ENCODE results near the gene RAD23A.

Gene RAD23A

GRCh38 chr19:12986726-12987125, 41.1 kb downstream of the RAD23A start:
- no peak for DNase-seq

- DNase-seq = no peak
These were observed 41.5 kb downstream of the RAD23A start for GRCh38 chr19:12987190-12987589.

GRCh38 chr19:12987781-12988180, 42.1 kb downstream of the RAD23A start:
- no peak for DNase-seq

- DNase-seq = no peak
These were observed 44.8 kb downstream of the RAD23A start for GRCh38 chr19:12990431-12990830.

- no peak for DNase-seq
These were observed 45.2 kb downstream of the RAD23A start for GRCh38 chr19:12990853-12991252.

GRCh38 chr19:12991296-12991695, 45.6 kb downstream of the RAD23A start:
- no peak for DNase-seq

- no peak for DNase-seq
These were observed 47.1 kb downstream of the RAD23A start for GRCh38 chr19:12992729-12993128.

- DNase-seq = no peak
These were observed 47.9 kb downstream of the RAD23A start for GRCh38 chr19:12993562-12993961.

- DNase-seq = peak; percentile 70
These were observed 49.3 kb downstream of the RAD23A start, which contains the start of gene NFIX for GRCh38 chr19:12994701-12995595. TSS of gene NFIX (plus strand) at chr19:12995475. CDS start at chr19:12995838, 363 bp downstream.

GRCh38 chr19:12995596-12996405, 50.1 kb downstream of the RAD23A start:
- DNase-seq = no peak

GRCh38 chr19:12996406-12997094, 50.9 kb downstream of the RAD23A start:
- no peak for DNase-seq

GRCh38 chr19:12997179-12997966, 51.7 kb downstream of the RAD23A start:
- DNase-seq = no peak

- DNase-seq = no peak
These were observed 52.6 kb downstream of the RAD23A start for GRCh38 chr19:12997967-12998940.

- no peak for DNase-seq
These were observed 55.5 kb downstream of the RAD23A start for GRCh38 chr19:13001166-13001501.

- no peak for DNase-seq
These were observed 56.0 kb downstream of the RAD23A start for GRCh38 chr19:13001502-13002165.

- peak; percentile 51 for DNase-seq
These were observed 56.7 kb downstream of the RAD23A start for GRCh38 chr19:13002166-13002898.

GRCh38 chr19:13003081-13003480, 57.4 kb downstream of the RAD23A start:
- no peak for DNase-seq

Measured in fibroblast of upper back skin (primary cell).